Astrocyte of the spinal cord (primary cell): ENCODE data around the gene XPNPEP1.

ENCODE experiments used
- DNase-seq: peaks from one replicate; pipeline ENCODE4 v3.0.0; 2011; ENCODE audit warnings: low read depth, low spot score
- H3K4me3 ChIP-seq: 2 replicates; pipeline ENCODE4 v1.5.1; 2011; ENCODE audit warnings: low read depth, mild to moderate bottlenecking, low read length, moderate library complexity
- in situ Hi-C: cut with HindIII; loops from 2 replicates; pipeline ENCODE4 v1.10.0; 2017; ENCODE audit warnings: low sequenced_read_pairs
- TF ChIP-seq, protein P1 (sequence below): IDR thresholded peaks from 2 replicates; pipeline ENCODE4 v1.5.1; 2012; ENCODE audit warnings: low read depth, mild to moderate bottlenecking, low read length, inconsistent platforms

Gene XPNPEP1

DNA sequence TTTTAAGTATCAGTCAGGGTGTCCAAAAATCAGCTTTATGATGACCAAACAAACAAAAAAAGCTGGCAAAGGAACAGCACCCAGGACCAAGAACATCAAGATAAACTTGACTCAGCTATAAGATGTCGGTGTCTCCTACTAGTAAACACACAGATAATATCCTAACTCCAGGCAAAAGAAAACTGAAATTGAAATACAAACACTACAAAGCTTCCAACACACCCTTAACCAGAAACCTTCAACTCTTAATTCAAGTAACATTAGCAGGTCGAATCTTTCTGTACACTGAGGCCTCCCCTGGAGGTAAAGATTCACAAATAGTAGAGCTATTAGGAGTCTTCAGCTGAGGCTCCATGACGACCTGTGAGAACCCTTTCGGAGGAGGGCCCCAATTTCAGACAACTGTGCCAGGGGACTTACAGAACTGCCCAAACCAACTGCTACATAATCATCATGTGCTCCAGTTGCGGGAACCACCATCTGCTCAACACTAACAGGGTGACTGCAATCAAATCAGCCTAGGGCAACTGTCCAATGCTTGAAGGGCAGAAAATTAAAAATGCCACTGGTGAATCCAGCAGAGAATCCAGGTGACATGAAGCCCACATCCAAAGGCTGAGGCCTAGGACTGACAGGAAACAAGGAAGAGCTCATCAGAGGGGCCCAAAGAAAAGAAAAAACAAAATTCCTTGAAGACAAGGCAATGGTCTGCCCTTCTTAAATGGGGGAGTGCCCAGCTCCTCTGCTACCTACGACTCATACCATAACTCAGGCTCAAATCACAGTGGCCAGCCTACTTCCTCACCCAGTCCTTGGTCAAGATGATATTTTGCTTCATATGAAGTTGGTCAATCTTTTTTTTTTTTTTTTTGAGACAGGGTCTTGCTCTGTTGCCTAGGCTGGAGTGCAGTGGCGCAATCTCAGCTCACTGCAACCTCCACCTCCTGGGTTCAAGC lies 20.0 kb downstream of the XPNPEP1 start:
- TF ChIP-seq, protein P1, sequence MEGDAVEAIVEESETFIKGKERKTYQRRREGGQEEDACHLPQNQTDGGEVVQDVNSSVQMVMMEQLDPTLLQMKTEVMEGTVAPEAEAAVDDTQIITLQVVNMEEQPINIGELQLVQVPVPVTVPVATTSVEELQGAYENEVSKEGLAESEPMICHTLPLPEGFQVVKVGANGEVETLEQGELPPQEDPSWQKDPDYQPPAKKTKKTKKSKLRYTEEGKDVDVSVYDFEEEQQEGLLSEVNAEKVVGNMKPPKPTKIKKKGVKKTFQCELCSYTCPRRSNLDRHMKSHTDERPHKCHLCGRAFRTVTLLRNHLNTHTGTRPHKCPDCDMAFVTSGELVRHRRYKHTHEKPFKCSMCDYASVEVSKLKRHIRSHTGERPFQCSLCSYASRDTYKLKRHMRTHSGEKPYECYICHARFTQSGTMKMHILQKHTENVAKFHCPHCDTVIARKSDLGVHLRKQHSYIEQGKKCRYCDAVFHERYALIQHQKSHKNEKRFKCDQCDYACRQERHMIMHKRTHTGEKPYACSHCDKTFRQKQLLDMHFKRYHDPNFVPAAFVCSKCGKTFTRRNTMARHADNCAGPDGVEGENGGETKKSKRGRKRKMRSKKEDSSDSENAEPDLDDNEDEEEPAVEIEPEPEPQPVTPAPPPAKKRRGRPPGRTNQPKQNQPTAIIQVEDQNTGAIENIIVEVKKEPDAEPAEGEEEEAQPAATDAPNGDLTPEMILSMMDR, result no peak
- in situ Hi-C loops, result no loop called here
- DNase-seq, result no peak
- no peak overlapping the region for H3K4me3 ChIP-seq

DNA sequence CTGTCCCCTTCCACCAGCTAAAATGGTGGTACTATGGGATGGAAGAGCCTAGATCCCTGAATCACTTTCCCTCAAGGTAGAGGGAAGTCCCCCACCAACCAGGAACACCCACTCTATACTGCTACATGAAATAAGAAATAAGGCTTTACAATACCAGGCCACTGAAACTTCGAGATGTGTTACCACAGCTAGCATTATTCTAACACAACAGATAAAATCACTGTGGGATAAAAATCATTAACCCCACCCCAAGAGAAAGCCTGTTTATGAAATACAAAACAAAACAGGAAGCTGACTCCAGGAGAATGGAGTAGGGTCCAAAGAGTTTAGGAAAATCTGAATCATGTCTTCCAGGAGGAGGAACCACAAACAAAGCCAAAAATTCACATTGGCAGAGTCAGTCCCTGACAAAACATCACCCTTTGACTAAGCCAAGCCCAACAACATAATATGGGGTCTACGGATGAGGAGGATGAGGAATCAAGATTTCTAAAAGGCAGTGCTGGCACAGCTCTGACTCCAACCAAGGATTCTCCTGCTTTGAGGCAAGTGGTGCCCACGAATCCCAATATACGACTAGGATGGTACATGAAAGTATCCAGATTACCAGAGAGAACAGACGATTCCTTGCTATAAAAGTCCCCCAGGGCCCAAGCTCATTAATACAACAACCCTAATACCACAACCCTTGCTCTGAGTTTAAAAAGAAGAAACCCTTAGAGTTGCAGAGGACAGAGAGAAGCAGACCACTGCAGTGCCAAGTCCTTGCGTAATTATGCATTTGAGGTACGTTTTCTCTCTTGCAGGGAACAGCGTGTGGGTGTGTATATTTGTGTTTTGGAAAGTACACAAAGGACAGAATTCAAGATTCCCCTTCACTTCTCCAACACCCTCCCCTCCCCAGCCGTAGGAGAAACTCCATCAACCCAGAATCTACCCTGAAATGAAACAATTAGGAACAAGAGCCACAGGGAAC lies 23.7 kb downstream of the XPNPEP1 start:
- in situ Hi-C loops, result no loop called here
- TF ChIP-seq, protein P1, result no peak
- no peak overlapping the region for H3K4me3 ChIP-seq
- DNase-seq, result no peak

DNA sequence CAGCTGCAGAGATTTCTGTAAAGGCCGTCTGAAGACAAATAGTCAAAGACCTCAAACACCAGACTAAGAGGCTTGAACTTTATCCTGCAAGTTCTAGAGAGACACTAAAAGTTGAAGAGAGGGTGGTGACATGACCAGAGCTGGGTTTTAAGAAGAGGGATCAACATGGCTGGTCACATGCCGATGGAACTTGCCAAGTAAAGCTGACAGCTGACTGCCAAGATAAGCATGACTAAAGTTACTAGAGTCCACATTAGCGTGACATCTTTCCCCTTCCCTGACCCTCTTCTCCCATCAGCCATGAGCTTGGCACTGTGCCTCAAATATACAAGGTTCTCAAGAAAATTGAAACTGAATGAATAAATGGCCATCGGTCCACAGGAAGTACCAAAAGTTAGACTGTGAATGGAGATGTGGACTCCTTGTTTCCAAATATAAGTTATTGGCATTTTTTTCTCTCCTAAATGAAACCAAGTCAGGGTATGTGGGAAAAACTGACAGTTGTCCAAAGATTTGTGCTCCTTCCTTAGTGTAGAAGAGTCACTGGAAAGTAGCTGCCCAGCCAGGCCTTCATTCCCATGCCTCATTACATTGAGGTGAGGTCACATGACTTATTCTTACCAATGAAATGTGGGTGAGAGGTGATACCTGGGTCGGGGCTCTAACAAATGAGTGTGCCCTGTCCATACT lies 24.5 kb downstream of the XPNPEP1 start:
- in situ Hi-C loops, result no loop called here
- H3K4me3 ChIP-seq, result no peak overlapping the region
- DNase-seq, result no peak
- TF ChIP-seq, protein P1, result no peak

DNA sequence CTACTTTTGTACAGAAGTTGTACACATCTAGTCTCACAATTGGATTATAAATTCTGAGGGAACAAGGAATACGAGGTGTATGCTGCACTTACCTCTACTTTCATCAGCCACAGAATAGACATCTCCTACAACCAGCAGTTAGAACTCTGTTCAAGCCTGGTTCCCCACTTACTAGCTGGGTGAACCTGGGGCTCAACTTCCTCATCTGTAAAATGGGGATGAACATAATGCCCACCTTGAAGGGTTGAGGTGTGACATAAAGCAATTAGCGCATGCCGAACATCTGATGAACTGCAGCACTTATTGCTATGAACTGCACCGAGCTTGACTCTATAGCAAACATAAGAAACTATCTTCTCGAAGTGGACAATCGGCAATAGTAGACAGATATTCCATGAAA lies 25.3 kb downstream of the XPNPEP1 start:
- H3K4me3 ChIP-seq, result no peak overlapping the region
- TF ChIP-seq, protein P1, result no peak
- in situ Hi-C loops, result no loop called here
- DNase-seq, result no peak

DNA sequence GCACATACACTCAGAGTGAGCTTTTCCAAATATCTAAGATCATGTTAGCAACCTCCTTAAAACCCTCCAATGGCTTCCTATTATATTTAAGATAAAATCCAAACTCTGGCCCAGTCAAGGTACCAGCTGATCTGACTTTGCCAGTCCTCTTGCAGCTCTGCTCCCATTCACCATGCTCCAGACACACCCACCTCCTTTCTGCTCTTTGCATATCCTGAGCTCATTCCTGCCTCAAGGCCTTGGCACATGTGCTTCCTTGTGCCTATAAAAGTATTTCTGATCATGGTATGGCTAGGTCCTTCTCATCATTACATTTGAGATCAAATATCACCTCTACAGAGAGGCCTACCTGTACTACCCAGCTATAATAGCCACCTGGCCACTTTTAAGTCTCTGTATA lies 27.5 kb downstream of the XPNPEP1 start:
- in situ Hi-C loops, result no loop called here
- DNase-seq, result no peak
- H3K4me3 ChIP-seq, result no peak overlapping the region
- TF ChIP-seq, protein P1, result no peak
